Measurements from ENCODE around the gene PFDN1. TPM values are rescaled to one million over a fixed set of nuclear protein-coding genes. Genes with fewer than 3 reads are reported as not detected.
A peak's percentile ranks its signal among the peaks of the same experiment; 100 is the strongest.
"Not testable (repeated sequence)": the region's sequence is repeated elsewhere in the genome, so short reads cannot be mapped to it uniquely, and the experiment has no call there.

The PFDN1 gene
- total and polyA plus RNA-seq, 4 donors: 57.0 to 127 (median 95.8) TPM

- H3K4me3 ChIP-seq (ENCODE audit: low read depth, low read length): peak overlapping the region; percentile 69
- H3K9me3 ChIP-seq (ENCODE audit: control insufficient read depth, insufficient read depth, low read length): no peaks in the 10 kb centered on the region
- peaks cover 30% of the 10 kb centered on the region for H3K4me1 ChIP-seq (ENCODE audit: control insufficient read depth, insufficient read depth, low read length)
- H3K36me3 ChIP-seq (ENCODE audit: control insufficient read depth, insufficient read depth, low read length): peaks cover 15% of the 10 kb centered on the region
- WGBS (ENCODE audit: insufficient coverage): 60% methylated on average over 3 of the region's 4 CpGs
- no peak overlapping the region for H3K27ac ChIP-seq (ENCODE audit: low read depth, low read length)
- peak in 1 of 6 donors; percentile 15 for DNase-seq (ENCODE audit: low read depth in 4 of 6, low spot score in 6 of 6)
- no peaks in the 10 kb centered on the region for H3K27me3 ChIP-seq (ENCODE audit: control insufficient read depth, insufficient read depth, low read length)
Measured at GRCh38 chr5:140344683-140345423, 42.0 kb upstream of the PFDN1 start.

GRCh38 chr5:140343849-140344248 is 40.9 kb upstream of the PFDN1 start:
- 95% methylated on average over 6 of the region's 8 CpGs for WGBS (ENCODE audit: insufficient coverage)
- not testable (repeated sequence) for H3K27me3 ChIP-seq (ENCODE audit: control insufficient read depth, insufficient read depth, low read length); H3K27ac ChIP-seq (ENCODE audit: low read depth, low read length); H3K9me3 ChIP-seq (ENCODE audit: control insufficient read depth, insufficient read depth, low read length); DNase-seq (ENCODE audit: low read depth in 4 of 6, low spot score in 6 of 6); H3K4me3 ChIP-seq (ENCODE audit: low read depth, low read length)
- Histone ChIP-seq H3K36me3 (ENCODE audit: control insufficient read depth, insufficient read depth, low read length) (peaks cover 15% of the 10 kb centered on the region), H3K4me1 (ENCODE audit: control insufficient read depth, insufficient read depth, low read length) (peaks cover 30% of the 10 kb centered on the region)

GRCh38 chr5:140342896-140343295 is 40.0 kb upstream of the PFDN1 start:
- H3K27ac ChIP-seq (ENCODE audit: low read depth, low read length): peak overlapping the region; percentile 33
- no peak for DNase-seq (ENCODE audit: low read depth in 4 of 6, low spot score in 6 of 6)

DNA sequence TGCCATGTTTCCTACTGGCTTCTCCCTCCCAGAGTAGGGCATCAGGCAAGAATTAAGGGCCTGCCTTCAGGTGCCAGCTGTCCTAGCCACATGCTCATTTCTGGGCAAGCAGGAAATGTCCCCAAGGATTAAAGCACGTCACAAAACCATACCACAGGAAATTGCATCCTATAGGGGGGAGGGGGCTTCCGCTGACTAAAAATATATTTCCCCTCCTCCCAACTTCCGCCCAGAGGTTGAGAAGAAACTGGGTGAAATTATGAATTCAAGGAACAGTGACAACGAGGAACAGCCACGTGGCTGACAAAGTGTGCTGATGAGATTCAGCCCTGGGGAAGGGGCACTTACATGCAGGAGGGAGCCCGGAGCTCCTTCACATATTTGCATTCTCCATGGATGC is 39.4 kb upstream of the PFDN1 start:
- H3K27ac ChIP-seq (ENCODE audit: low read depth, low read length): peak overlapping the region; percentile 53
- H3K27me3 ChIP-seq (ENCODE audit: control insufficient read depth, insufficient read depth, low read length): no peaks in the 10 kb centered on the region
- H3K9me3 ChIP-seq (ENCODE audit: control insufficient read depth, insufficient read depth, low read length): no peaks in the 10 kb centered on the region
- H3K36me3 ChIP-seq (ENCODE audit: control insufficient read depth, insufficient read depth, low read length): peaks cover 18% of the 10 kb centered on the region
- H3K4me3 ChIP-seq (ENCODE audit: low read depth, low read length): no peak overlapping the region
- peak in 1 of 6 donors; percentile 14 for DNase-seq (ENCODE audit: low read depth in 4 of 6, low spot score in 6 of 6)
- peaks cover 33% of the 10 kb centered on the region for H3K4me1 ChIP-seq (ENCODE audit: control insufficient read depth, insufficient read depth, low read length)
- 38% methylated on average over 2 of the region's 6 CpGs for WGBS (ENCODE audit: insufficient coverage)

More at GRCh38 chr5:140342896-140343295, 40.0 kb upstream of the PFDN1 start:
- H3K4me3 ChIP-seq (ENCODE audit: low read depth, low read length): no peak overlapping the region
- H3K4me1 ChIP-seq (ENCODE audit: control insufficient read depth, insufficient read depth, low read length): peaks cover 30% of the 10 kb centered on the region
- H3K27me3 ChIP-seq (ENCODE audit: control insufficient read depth, insufficient read depth, low read length): no peaks in the 10 kb centered on the region
- no peaks in the 10 kb centered on the region for H3K9me3 ChIP-seq (ENCODE audit: control insufficient read depth, insufficient read depth, low read length)
- WGBS (ENCODE audit: insufficient coverage): 80% methylated on average over 1 of the region's 1 CpG
- H3K36me3 ChIP-seq (ENCODE audit: control insufficient read depth, insufficient read depth, low read length): peaks cover 15% of the 10 kb centered on the region

GRCh38 chr5:140341591-140341990 is 38.7 kb upstream of the PFDN1 start:
- peak in 3 of 6 donors; percentile 35 to 85 (median 59) for DNase-seq (ENCODE audit: low read depth in 4 of 6, low spot score in 6 of 6)
- 45% methylated on average over 2 of the region's 5 CpGs for WGBS (ENCODE audit: insufficient coverage)
- peak overlapping the region; percentile 53 for H3K27ac ChIP-seq (ENCODE audit: low read depth, low read length)
- H3K4me1 ChIP-seq (ENCODE audit: control insufficient read depth, insufficient read depth, low read length): peaks cover 32% of the 10 kb centered on the region
- no peaks in the 10 kb centered on the region for H3K9me3 ChIP-seq (ENCODE audit: control insufficient read depth, insufficient read depth, low read length)
- no peak overlapping the region for H3K4me3 ChIP-seq (ENCODE audit: low read depth, low read length)
- no peaks in the 10 kb centered on the region for H3K27me3 ChIP-seq (ENCODE audit: control insufficient read depth, insufficient read depth, low read length)
- H3K36me3 ChIP-seq (ENCODE audit: control insufficient read depth, insufficient read depth, low read length): peaks cover 20% of the 10 kb centered on the region

DNA sequence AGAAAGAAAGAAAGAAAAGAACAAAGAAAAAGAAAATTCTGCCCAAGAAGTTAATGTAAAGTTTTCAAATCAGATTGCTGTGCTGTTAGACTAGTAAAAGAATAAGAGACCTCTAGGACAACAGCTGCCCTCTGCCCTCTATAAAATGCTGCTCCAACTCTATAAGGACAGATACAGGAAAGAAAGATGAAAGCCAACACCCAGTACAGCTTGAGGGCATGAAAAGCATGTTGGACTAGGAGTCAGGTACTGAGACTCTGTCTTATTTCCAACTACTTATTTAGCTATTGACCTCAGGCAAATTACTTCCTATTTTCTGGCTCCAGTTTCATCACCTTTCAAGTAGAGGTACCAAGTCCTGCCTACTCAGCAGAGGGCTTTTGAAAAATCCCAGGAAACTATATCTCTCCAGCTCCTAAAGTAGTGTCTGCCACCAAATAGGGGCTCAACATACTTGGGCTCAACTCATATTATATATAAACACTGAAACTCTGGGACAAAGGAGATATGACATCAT is 37.8 kb upstream of the PFDN1 start:
- Histone ChIP-seq H3K27me3 (ENCODE audit: control insufficient read depth, insufficient read depth, low read length) (no peaks in the 10 kb centered on the region), H3K9me3 (ENCODE audit: control insufficient read depth, insufficient read depth, low read length) (no peaks in the 10 kb centered on the region), H3K36me3 (ENCODE audit: control insufficient read depth, insufficient read depth, low read length) (peaks cover 23% of the 10 kb centered on the region), H3K4me3 (ENCODE audit: low read depth, low read length) (no peak overlapping the region), H3K4me1 (ENCODE audit: control insufficient read depth, insufficient read depth, low read length) (peaks cover 35% of the 10 kb centered on the region), H3K27ac (ENCODE audit: low read depth, low read length) (no peak overlapping the region)
- DNase-seq (ENCODE audit: low read depth in 4 of 6, low spot score in 6 of 6): no peak

DNA sequence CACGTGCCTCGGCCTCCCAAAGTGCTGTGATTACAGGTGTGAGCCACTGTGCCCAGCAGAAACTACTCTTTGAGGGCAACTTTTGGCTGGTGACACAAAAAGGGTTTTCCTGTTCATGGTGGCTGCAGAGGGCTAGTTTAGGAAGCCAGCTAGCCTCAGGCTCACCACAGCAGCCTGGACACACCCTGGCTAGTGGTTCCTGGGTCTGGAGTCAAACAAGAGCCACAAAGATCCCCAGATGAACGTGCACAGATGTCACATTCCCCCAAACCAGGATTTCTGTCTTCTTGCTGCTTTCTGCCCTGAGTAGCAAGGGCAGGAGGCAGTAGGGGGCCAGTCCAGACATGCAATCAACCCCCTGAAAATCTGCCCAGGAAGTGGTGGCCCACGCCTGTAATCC is 36.7 kb upstream of the PFDN1 start:
- WGBS (ENCODE audit: insufficient coverage): 87% methylated on average over 4 of the region's 4 CpGs
- DNase-seq (ENCODE audit: low read depth in 4 of 6, low spot score in 6 of 6): no peak
- Histone ChIP-seq H3K27me3 (ENCODE audit: control insufficient read depth, insufficient read depth, low read length) (no peaks in the 10 kb centered on the region), H3K27ac (ENCODE audit: low read depth, low read length) (no peak overlapping the region), H3K4me3 (ENCODE audit: low read depth, low read length) (no peak overlapping the region), H3K9me3 (ENCODE audit: control insufficient read depth, insufficient read depth, low read length) (no peaks in the 10 kb centered on the region), H3K36me3 (ENCODE audit: control insufficient read depth, insufficient read depth, low read length) (peaks cover 29% of the 10 kb centered on the region), H3K4me1 (ENCODE audit: control insufficient read depth, insufficient read depth, low read length) (peaks cover 25% of the 10 kb centered on the region)

DNA sequence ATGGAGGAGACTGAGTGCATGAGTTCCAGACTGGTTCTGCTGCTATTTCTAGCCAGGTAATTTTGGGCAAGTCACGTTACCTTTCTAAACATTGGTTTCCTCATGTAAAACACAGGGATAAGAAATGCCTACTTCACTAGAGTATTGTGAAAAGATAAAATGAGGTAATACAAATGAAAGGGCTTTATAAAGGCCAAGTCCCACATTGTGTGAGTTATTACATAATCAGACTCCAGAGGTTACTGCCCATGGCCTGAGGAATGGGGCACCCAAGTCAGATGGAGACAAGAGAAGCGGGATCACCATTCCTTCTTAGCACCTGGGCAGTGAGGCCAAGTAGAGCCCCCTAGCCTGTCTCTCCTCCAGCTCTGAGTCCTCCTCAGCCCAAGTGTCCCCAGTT is 36.0 kb upstream of the PFDN1 start:
- no peak for DNase-seq (ENCODE audit: low read depth in 4 of 6, low spot score in 6 of 6)
- H3K27me3 ChIP-seq (ENCODE audit: control insufficient read depth, insufficient read depth, low read length): no peaks in the 10 kb centered on the region
- peaks cover 30% of the 10 kb centered on the region for H3K36me3 ChIP-seq (ENCODE audit: control insufficient read depth, insufficient read depth, low read length)
- H3K4me3 ChIP-seq (ENCODE audit: low read depth, low read length): no peak overlapping the region
- no peaks in the 10 kb centered on the region for H3K9me3 ChIP-seq (ENCODE audit: control insufficient read depth, insufficient read depth, low read length)
- no peak overlapping the region for H3K27ac ChIP-seq (ENCODE audit: low read depth, low read length)
- 100% methylated on average over 1 of the region's 2 CpGs for WGBS (ENCODE audit: insufficient coverage)
- H3K4me1 ChIP-seq (ENCODE audit: control insufficient read depth, insufficient read depth, low read length): peaks cover 23% of the 10 kb centered on the region

- Histone ChIP-seq H3K9me3 (ENCODE audit: control insufficient read depth, insufficient read depth, low read length) (no peaks in the 10 kb centered on the region), H3K36me3 (ENCODE audit: control insufficient read depth, insufficient read depth, low read length) (peaks cover 30% of the 10 kb centered on the region), H3K27me3 (ENCODE audit: control insufficient read depth, insufficient read depth, low read length) (no peaks in the 10 kb centered on the region), H3K4me1 (ENCODE audit: control insufficient read depth, insufficient read depth, low read length) (peaks cover 23% of the 10 kb centered on the region), H3K27ac (ENCODE audit: low read depth, low read length) (no peak overlapping the region), H3K4me3 (ENCODE audit: low read depth, low read length) (no peak overlapping the region)
- 83% methylated on average over 1 of the region's 3 CpGs for WGBS (ENCODE audit: insufficient coverage)
- no peak for DNase-seq (ENCODE audit: low read depth in 4 of 6, low spot score in 6 of 6)
Measured at GRCh38 chr5:140338336-140338735, 35.4 kb upstream of the PFDN1 start.

GRCh38 chr5:140337880-140338279 is 35.0 kb upstream of the PFDN1 start:
- Histone ChIP-seq H3K36me3 (ENCODE audit: control insufficient read depth, insufficient read depth, low read length) (peaks cover 28% of the 10 kb centered on the region), H3K4me3 (ENCODE audit: low read depth, low read length) (no peak overlapping the region), H3K4me1 (ENCODE audit: control insufficient read depth, insufficient read depth, low read length) (peaks cover 23% of the 10 kb centered on the region), H3K9me3 (ENCODE audit: control insufficient read depth, insufficient read depth, low read length) (no peaks in the 10 kb centered on the region), H3K27me3 (ENCODE audit: control insufficient read depth, insufficient read depth, low read length) (no peaks in the 10 kb centered on the region), H3K27ac (ENCODE audit: low read depth, low read length) (no peak overlapping the region)
- WGBS (ENCODE audit: insufficient coverage): no CpG with 5 or more reads among the region's 1 CpG
- DNase-seq (ENCODE audit: low read depth in 4 of 6, low spot score in 6 of 6): no peak
